ENCODE data around the gene CACNA1G. TPM values are rescaled to one million over a fixed set of nuclear protein-coding genes. Genes with fewer than 3 reads are reported as not detected.

The CACNA1G gene
- total RNA-seq, 2 donors from 2014 or later = 0.84 to 1.1 TPM

- Mint-ChIP-seq H3K27me3 (ENCODE audit: insufficient read depth) (peaks cover 5% of the 10 kb centered on the region), H3K4me3 (no peak overlapping the region), H3K4me1 (peaks cover 3% of the 10 kb centered on the region), H3K27ac (no peak overlapping the region), H3K9me3 (no peaks in the 10 kb centered on the region), H3K36me3 (ENCODE audit: low read depth) (no peaks in the 10 kb centered on the region)
- no peak overlapping the region for H3K4me3 ChIP-seq (ENCODE audit: low read length)
- no peaks in the 10 kb centered on the region for H3K27me3 ChIP-seq (ENCODE audit: control insufficient read depth, insufficient read depth, low read length, poor library complexity, severe bottlenecking)
- peaks cover under 1% of the 10 kb centered on the region for H3K4me1 ChIP-seq (ENCODE audit: control insufficient read depth, insufficient read depth, low read length)
- no peak for TF ChIP-seq CTCF (conservative IDR thresholded peaks at IDR 0.05)
- H3K27ac ChIP-seq (ENCODE audit: low read depth, low read length) = no peak overlapping the region
- 83 to 89% methylated on average over 4 of the region's 5 CpGs for WGBS, 2 experiments (ENCODE audit: insufficient coverage in 1 of 2, insufficient read length in 1 of 2)
- H3K9me3 ChIP-seq (ENCODE audit: control insufficient read depth, low read length) = no peaks in the 10 kb centered on the region
- H3K9ac ChIP-seq (ENCODE audit: extremely low read depth, low read length, poor library complexity, severe bottlenecking) = no peak overlapping the region
- H3K36me3 ChIP-seq (ENCODE audit: control insufficient read depth, insufficient read depth, low read length) = no peaks in the 10 kb centered on the region
- no peak for DNase-seq
Observed at GRCh38 chr17:50598487-50598886, 38.0 kb downstream of the CACNA1G start.

GRCh38 chr17:50599606-50600005 is 39.1 kb downstream of the CACNA1G start:
- no peaks in the 10 kb centered on the region for H3K36me3 Mint-ChIP-seq (ENCODE audit: low read depth)
- Histone ChIP-seq H3K27me3 (ENCODE audit: control insufficient read depth, insufficient read depth, low read length, poor library complexity, severe bottlenecking) (no peaks in the 10 kb centered on the region), H3K4me3 (ENCODE audit: low read length) (no peak overlapping the region), H3K9me3 (ENCODE audit: control insufficient read depth, low read length) (no peaks in the 10 kb centered on the region), H3K27ac (ENCODE audit: low read depth, low read length) (no peak overlapping the region), H3K9ac (ENCODE audit: extremely low read depth, low read length, poor library complexity, severe bottlenecking) (no peak overlapping the region), H3K36me3 (ENCODE audit: control insufficient read depth, insufficient read depth, low read length) (no peaks in the 10 kb centered on the region), H3K4me1 (ENCODE audit: control insufficient read depth, insufficient read depth, low read length) (no peaks in the 10 kb centered on the region)
- H3K27me3 Mint-ChIP-seq (ENCODE audit: insufficient read depth) = peaks cover 5% of the 10 kb centered on the region
- no peak overlapping the region for H3K4me3 Mint-ChIP-seq
- DNase-seq = no peak
- H3K9me3 Mint-ChIP-seq = no peaks in the 10 kb centered on the region
- TF ChIP-seq CTCF (conservative IDR thresholded peaks at IDR 0.05) = no peak
- no peak overlapping the region for H3K27ac Mint-ChIP-seq
- H3K4me1 Mint-ChIP-seq = peaks cover 3% of the 10 kb centered on the region
- WGBS, 2 experiments (ENCODE audit: insufficient coverage in 1 of 2, insufficient read length in 1 of 2) = 87 to 92% methylated on average over 6 to 15 of the region's 15 CpGs

- peaks cover 3% of the 10 kb centered on the region for H3K4me1 Mint-ChIP-seq
- no peak overlapping the region for H3K27ac ChIP-seq (ENCODE audit: low read depth, low read length)
- no peak overlapping the region for H3K27ac Mint-ChIP-seq
- no peak for TF ChIP-seq CTCF (conservative IDR thresholded peaks at IDR 0.05)
- H3K9me3 Mint-ChIP-seq = no peaks in the 10 kb centered on the region
- H3K36me3 ChIP-seq (ENCODE audit: control insufficient read depth, insufficient read depth, low read length) = no peaks in the 10 kb centered on the region
- no peaks in the 10 kb centered on the region for H3K36me3 Mint-ChIP-seq (ENCODE audit: low read depth)
- no peaks in the 10 kb centered on the region for H3K4me1 ChIP-seq (ENCODE audit: control insufficient read depth, insufficient read depth, low read length)
- no peaks in the 10 kb centered on the region for H3K9me3 ChIP-seq (ENCODE audit: control insufficient read depth, low read length)
- WGBS, 2 experiments (ENCODE audit: insufficient coverage in 1 of 2, insufficient read length in 1 of 2) = 86 to 89% methylated on average over 4 to 12 of the region's 13 CpGs
- peaks cover 1% of the 10 kb centered on the region for H3K27me3 Mint-ChIP-seq (ENCODE audit: insufficient read depth)
- no peak overlapping the region for H3K4me3 ChIP-seq (ENCODE audit: low read length)
- no peak overlapping the region for H3K4me3 Mint-ChIP-seq
- no peaks in the 10 kb centered on the region for H3K27me3 ChIP-seq (ENCODE audit: control insufficient read depth, insufficient read depth, low read length, poor library complexity, severe bottlenecking)
- no peak overlapping the region for H3K9ac ChIP-seq (ENCODE audit: extremely low read depth, low read length, poor library complexity, severe bottlenecking)
- DNase-seq = no peak
Observed at GRCh38 chr17:50601823-50602375, 41.4 kb downstream of the CACNA1G start.

All from endodermal cell (in vitro differentiated cells).